Mucosa of rectum (tissue), 2 donors: Measurements from ENCODE around the gene CKAP5.

Experiments used
- H3K27ac ChIP-seq, 2 donors: one replicate each; pipeline ENCODE4 v1.7.0; 2013; ENCODE audit warnings: inconsistent platforms in 2 of 2, low read depth in 2 of 2, low read length in 2 of 2
- H3K27me3 ChIP-seq, 2 donors: one replicate each; pipeline ENCODE4 v1.7.0; 2013; ENCODE audit warnings: low read length in 2 of 2; ENCODE audit not compliant: control insufficient read depth in 2 of 2, insufficient read depth in 2 of 2
- H3K36me3 ChIP-seq, 2 donors: one replicate each; pipeline ENCODE4 v1.7.0; 2013; ENCODE audit warnings: low read length in 2 of 2; ENCODE audit not compliant: control insufficient read depth in 2 of 2, insufficient read depth in 2 of 2
- H3K4me1 ChIP-seq, 2 donors: one replicate each; pipeline ENCODE4 v1.7.0; 2013; ENCODE audit warnings: low read length in 2 of 2, mild to moderate bottlenecking in 1 of 2; ENCODE audit not compliant: control insufficient read depth in 2 of 2, insufficient read depth in 2 of 2
- H3K4me3 ChIP-seq, 2 donors: one replicate each; pipeline ENCODE4 v1.7.0; 2013; ENCODE audit warnings: low read length in 2 of 2
- H3K9ac ChIP-seq, 2 donors: one replicate each; pipeline ENCODE4 v1.7.0; 2013; ENCODE audit warnings: low read length in 2 of 2, low read depth in 1 of 2, mild to moderate bottlenecking in 1 of 2
- H3K9me3 ChIP-seq, 2 donors: one replicate each; pipeline ENCODE4 v1.7.0; 2013; ENCODE audit warnings: low read length in 2 of 2; ENCODE audit not compliant: control insufficient read depth in 2 of 2
- donor health status: healthy.
- donor health status: Normal muscosa, but diverticular disease.

Gene CKAP5

GRCh38 chr11:46736146-46736545 is 109.9 kb downstream of the CKAP5 start:
- Histone ChIP-seq H3K36me3 (peaks cover 0 to 2% of the 10 kb centered on the region in 2 donors), H3K9ac (no peak overlapping the region), H3K9me3 (no peaks in the 10 kb centered on the region), H3K27me3 (no peaks in the 10 kb centered on the region), H3K4me3 (no peak overlapping the region), H3K4me1 (no peaks in the 10 kb centered on the region), H3K27ac (peak overlapping the region in 1 of 2 donors; percentile 37)

GRCh38 chr11:46733234-46733633 is 112.8 kb downstream of the CKAP5 start:
- Histone ChIP-seq H3K9ac (no peak overlapping the region), H3K36me3 (no peaks in the 10 kb centered on the region), H3K27me3 (no peaks in the 10 kb centered on the region), H3K4me1 (no peaks in the 10 kb centered on the region), H3K27ac (no peak overlapping the region), H3K9me3 (no peaks in the 10 kb centered on the region), H3K4me3 (no peak overlapping the region)

GRCh38 chr11:46731545-46731944 is 114.5 kb downstream of the CKAP5 start:
- Histone ChIP-seq H3K4me3 (no peak overlapping the region), H3K4me1 (no peaks in the 10 kb centered on the region), H3K9me3 (no peaks in the 10 kb centered on the region), H3K36me3 (no peaks in the 10 kb centered on the region), H3K27ac (no peak overlapping the region), H3K27me3 (no peaks in the 10 kb centered on the region), H3K9ac (no peak overlapping the region)

GRCh38 chr11:46729110-46730027 is 116.7 kb downstream of the CKAP5 start:
- H3K9me3 ChIP-seq = no peaks in the 10 kb centered on the region
- no peaks in the 10 kb centered on the region for H3K4me1 ChIP-seq
- H3K36me3 ChIP-seq = no peaks in the 10 kb centered on the region
- no peak overlapping the region for H3K9ac ChIP-seq
- H3K4me3 ChIP-seq = no peak overlapping the region
- H3K27me3 ChIP-seq = no peaks in the 10 kb centered on the region
- H3K27ac ChIP-seq = no peak overlapping the region

GRCh38 chr11:46728659-46729040 is 117.4 kb downstream of the CKAP5 start:
- Histone ChIP-seq H3K36me3 (no peaks in the 10 kb centered on the region), H3K4me1 (no peaks in the 10 kb centered on the region), H3K27ac (no peak overlapping the region), H3K9me3 (no peaks in the 10 kb centered on the region), H3K27me3 (no peaks in the 10 kb centered on the region), H3K4me3 (no peak overlapping the region), H3K9ac (no peak overlapping the region)

- H3K27ac ChIP-seq = no peak overlapping the region
- no peaks in the 10 kb centered on the region for H3K27me3 ChIP-seq
- no peak overlapping the region for H3K9ac ChIP-seq
- H3K4me1 ChIP-seq = no peaks in the 10 kb centered on the region
- no peaks in the 10 kb centered on the region for H3K36me3 ChIP-seq
- no peak overlapping the region for H3K4me3 ChIP-seq
- no peaks in the 10 kb centered on the region for H3K9me3 ChIP-seq
Observed at GRCh38 chr11:46727952-46728658, 118.0 kb downstream of the CKAP5 start.

GRCh38 chr11:46726206-46726862 is 119.7 kb downstream of the CKAP5 start:
- H3K9ac ChIP-seq = no peak overlapping the region
- H3K4me3 ChIP-seq = no peak overlapping the region
- H3K27ac ChIP-seq = no peak overlapping the region
- H3K36me3 ChIP-seq = no peaks in the 10 kb centered on the region
- no peaks in the 10 kb centered on the region for H3K9me3 ChIP-seq
- no peaks in the 10 kb centered on the region for H3K27me3 ChIP-seq
- H3K4me1 ChIP-seq = no peaks in the 10 kb centered on the region

GRCh38 chr11:46725338-46726205 is 120.5 kb downstream of the CKAP5 start:
- Histone ChIP-seq H3K4me1 (no peaks in the 10 kb centered on the region), H3K27ac (no peak overlapping the region)

GRCh38 chr11:46724088-46724487 is 122.0 kb downstream of the CKAP5 start:
- no peak overlapping the region for H3K27ac ChIP-seq
- H3K27me3 ChIP-seq = no peaks in the 10 kb centered on the region
- H3K9ac ChIP-seq = no peak overlapping the region
- no peaks in the 10 kb centered on the region for H3K36me3 ChIP-seq
- no peaks in the 10 kb centered on the region for H3K9me3 ChIP-seq
- no peaks in the 10 kb centered on the region for H3K4me1 ChIP-seq
- no peak overlapping the region for H3K4me3 ChIP-seq

More at GRCh38 chr11:46725338-46726205, 120.5 kb downstream of the CKAP5 start:
- no peak overlapping the region for H3K4me3 ChIP-seq
- H3K9ac ChIP-seq = no peak overlapping the region
- H3K36me3 ChIP-seq = no peaks in the 10 kb centered on the region
- no peaks in the 10 kb centered on the region for H3K9me3 ChIP-seq
- H3K27me3 ChIP-seq = no peaks in the 10 kb centered on the region
